Measurements from ENCODE around the gene XBP1.
"Not testable (repeated sequence)": the region's sequence is repeated elsewhere in the genome, so short reads cannot be mapped to it uniquely, and the experiment has no call there.

XBP1 gene

DNA sequence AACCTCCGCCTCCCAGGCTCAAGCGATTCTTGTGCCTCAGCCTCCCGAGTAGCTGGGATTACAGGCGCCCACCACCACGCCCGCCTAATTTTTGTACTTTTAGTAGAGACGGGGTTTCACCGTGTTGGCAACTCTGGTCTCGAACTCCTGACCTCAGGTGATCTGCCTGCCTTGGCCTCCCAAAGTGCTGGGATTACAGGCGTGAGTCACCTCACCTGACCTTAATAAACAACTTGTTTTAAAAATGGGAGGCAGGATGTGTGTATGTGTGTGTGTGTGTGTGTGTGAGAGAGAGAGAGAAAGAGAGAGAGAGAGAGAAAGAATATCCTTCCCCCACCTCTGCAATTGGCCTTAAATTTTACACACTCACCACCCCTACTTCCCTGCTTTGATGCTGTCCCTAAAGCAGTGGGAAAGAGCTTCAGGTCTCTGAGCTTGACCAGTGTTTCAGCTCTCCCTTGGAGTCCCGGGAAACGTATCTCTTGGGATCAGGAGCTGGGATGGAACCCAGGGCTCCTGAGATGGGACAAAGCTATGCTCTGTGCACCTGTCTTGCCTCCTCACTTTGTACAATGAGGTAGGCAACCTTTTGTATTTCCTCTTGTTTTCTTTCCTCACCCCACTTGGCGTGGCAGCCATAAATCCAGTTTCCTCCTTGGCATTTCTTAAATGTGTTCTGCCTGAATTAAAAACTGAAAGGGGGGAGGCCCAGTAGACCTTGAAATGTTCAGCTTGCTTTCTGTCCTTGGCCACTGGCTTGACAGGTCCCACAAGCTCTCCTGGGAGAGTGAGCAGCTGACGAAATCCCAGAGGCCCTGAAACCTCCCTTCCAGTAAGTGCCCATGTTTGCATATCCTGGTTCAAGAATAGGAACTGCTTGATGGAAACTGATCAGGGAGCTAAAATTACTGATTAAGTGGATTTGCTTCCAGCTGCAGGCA lies 17.8 kb upstream of the XBP1 start:
- no peak for DNase-seq (ENCODE audit: low read depth)

DNA sequence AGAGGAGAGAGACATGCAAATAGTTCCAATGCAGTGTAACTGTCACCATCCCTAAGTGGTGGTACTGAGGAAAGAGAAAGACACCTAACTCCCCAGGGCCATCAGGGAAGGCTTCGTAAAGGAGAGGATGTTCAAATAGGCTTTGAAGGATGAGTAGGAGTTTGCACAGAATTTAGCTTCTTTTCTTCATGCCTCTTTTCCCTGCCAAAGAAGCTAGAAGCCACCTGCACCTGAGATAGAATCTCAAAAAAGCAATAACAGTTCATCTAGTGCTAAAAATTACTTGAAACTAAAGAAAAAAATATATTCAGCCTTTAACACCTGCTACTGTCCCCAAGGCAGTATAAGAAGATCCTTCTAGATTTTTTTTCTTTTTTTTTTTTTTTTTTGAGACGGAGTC lies 16.7 kb upstream of the XBP1 start:
- no peak for DNase-seq (ENCODE audit: low read depth)

DNA sequence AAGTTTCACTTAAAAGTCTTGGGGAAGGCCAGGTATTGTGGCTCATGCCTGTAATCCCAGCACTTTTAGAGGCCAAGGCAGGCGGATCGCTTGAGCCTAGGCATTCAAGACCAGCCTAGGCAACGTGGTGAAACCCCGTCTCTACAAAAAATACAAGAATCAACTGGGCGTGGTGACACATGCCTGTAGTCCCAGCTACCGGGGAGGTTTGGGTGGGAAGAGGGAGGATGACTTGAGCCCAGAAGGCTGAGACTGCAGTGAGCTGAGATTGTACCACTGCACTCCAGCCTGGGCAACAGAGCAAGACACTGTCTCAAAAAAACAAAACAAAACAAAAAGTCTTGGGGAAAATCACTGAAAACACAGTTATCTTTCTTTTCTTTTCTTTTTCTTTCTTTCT lies 15.4 kb upstream of the XBP1 start:
- no peak for DNase-seq (ENCODE audit: low read depth)

DNA sequence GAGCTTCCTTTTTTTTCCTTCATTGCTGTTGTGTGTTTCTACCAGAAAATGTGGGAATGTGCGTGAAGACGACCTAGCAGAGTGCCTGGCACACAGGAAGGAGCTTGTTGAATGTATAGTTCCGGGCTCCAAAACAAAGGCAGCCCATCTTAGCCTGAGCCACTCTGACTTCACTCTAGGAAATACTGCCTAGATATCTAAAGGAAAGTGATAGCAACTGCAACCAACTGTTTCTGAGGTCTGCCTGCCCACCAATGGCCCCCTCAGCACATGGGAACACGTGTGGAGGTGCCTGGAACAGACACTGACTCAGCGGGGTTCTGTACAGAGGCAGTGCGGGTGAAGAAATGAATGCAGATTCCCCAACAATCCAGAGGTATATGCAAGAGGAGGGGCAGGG lies 14.7 kb upstream of the XBP1 start:
- no peak for DNase-seq (ENCODE audit: low read depth)

DNA sequence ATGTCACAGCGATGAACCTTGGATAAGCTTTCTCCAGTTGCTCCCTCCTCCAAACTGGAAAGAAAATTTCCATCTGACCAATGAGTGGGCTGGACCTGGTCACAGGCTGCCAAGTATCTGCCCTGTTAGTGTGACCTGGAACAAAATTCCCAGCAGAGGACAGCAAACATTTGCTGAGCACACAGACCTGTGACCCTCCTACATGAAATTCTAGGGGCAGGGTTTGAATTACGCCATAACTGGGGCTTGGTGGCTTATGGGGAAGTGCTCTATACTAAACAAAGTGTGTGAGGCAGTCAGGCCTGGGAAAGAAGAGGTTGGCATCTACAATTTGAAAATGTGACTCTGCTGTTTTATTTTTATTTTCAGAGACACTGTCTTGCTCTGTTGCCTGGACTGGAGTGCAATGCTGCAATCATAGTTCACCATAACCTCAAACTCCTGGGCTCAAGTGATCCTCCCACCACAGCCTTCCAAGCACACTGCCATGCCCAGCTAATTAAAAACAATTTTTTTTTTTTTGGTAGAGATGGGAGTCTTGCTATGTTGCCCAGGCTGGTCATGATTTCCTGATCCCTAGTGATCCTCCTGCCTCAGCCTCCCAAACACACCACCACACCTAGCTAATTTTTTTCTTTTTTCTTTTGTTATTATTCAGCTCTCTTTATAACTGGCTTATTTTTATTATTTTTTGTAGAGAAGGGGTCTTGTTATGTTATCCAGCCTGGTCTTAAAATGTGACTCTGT lies 13.6 kb upstream of the XBP1 start:
- no peak for DNase-seq (ENCODE audit: low read depth)

DNA sequence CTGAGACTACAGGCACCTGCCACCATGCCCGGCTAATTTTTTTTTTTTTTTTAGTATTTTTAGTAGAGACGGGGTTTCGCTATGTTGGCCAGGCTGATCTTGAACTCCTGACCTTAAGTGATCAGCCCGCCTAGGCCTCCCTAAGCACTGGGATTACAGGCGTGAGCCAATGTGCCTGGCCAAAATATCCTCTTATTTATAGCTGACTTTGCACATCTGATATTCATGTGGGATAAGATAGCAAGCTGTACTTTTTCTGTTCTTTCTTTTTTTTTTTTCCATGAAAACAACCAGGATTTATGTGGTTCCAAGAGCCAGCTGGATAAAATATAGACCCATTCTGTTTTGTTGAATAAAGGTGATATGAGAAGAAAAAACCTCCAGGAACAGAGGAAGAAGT lies 12.1 kb upstream of the XBP1 start:
- no peak for DNase-seq (ENCODE audit: low read depth)

DNA sequence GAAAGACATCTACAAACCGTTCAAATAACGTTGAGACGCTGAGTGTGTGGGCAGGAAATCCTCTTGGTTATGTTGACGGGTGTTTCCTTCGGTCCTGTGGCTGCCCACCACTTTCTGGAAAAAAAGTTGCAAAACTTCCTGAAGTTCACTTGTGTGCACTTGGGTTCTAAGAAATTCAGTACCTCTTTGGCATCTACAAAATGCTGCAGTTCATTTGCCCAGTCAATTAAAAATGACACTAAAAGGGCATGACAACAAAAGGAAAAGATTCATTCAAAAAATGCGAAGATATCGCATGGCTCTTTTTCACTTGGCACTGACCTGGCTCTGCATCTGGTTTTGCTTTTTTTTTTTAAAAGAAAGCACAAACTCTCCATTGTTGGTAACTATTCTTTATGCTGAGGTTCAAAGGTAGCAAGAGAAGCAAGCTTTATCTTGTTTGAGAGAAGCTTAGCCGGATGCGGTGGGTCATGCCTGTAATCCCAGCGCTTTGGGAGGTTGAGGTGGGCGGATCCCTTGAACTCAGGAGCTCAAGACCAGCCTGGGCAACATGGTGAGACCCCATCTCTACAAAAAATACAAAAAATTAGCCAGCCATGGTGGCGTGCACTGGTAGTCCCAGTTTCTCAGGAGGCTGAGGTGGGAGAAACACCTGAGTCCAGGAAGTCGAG lies 10.6 kb upstream of the XBP1 start:
- DNase-seq (ENCODE audit: low read depth) = no peak

DNA sequence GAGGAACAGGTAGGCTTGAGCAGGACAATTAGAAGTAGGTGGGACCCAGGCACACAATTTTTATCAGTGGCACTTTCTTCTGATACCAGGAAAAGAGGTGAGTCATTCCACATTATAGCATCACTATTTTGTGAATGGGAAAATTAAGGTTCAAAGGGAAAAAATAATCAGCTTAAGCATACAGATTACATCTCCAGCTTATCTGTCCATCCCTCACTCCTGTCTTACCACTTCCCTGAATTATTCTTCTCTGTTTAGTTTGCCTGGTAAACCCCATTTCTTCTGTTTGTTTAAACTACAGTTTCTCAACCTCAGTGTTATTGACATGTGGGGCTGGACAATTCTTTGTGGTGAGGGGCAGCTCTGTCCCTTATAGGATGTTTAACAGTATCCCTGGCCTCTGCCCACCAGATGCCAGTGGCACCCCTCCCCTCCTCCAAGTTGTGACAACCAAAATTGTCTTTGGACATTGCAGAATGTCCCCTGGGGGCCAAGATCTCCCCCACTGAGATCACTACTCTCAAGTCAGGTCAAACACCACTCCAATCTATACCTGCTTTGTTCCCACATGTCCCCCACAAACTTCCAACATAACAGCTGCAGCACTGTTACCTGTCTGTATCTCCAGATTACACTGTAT lies 8.5 kb upstream of the XBP1 start:
- no peak for DNase-seq (ENCODE audit: low read depth)

DNA sequence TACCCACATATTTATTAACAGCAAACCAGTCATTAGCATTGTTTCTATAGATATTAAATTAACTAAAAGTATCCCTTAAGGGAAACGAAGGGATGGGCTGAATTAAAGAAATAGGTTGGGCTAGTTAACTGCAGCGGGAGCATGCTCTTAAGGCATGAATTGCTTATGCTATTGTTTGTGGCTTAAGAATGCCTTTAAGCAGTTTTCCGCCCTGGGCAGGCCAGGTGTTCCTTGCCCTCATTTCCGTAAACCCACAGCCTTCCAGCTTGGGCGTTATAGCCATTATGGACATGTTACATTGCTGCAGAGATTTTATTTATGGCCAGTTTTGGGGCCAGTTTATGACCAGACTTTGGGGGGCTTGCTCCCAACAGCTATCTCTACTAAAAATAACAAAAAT lies 5.1 kb upstream of the XBP1 start:
- not testable (repeated sequence) for DNase-seq (ENCODE audit: low read depth)

DNA sequence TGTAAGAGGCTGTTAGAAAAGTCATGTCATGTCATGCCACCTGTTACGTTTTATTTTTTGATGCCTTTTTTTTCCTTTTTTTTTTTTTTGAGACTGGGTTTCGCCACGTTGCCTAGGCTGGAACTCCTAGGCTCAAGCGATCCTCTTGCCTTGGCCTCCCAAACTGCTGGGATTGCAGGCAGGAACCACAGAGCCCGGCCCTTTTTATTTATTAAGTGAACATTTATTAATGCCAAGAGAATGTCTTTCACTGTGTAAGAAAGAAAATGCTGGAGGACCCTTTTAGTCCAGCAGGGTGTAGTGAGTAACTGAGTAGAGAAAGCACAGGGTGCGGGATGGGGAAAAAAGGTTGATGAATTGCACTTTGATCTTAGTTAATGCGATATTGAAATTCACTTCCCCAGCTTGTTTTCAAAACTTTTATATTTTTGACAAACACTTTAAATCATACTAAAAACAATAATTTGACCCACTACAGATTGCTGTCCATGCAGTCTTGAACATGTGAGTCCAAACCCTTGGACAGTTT lies 2.3 kb upstream of the XBP1 start:
- DNase-seq (ENCODE audit: low read depth) = no peak

DNA sequence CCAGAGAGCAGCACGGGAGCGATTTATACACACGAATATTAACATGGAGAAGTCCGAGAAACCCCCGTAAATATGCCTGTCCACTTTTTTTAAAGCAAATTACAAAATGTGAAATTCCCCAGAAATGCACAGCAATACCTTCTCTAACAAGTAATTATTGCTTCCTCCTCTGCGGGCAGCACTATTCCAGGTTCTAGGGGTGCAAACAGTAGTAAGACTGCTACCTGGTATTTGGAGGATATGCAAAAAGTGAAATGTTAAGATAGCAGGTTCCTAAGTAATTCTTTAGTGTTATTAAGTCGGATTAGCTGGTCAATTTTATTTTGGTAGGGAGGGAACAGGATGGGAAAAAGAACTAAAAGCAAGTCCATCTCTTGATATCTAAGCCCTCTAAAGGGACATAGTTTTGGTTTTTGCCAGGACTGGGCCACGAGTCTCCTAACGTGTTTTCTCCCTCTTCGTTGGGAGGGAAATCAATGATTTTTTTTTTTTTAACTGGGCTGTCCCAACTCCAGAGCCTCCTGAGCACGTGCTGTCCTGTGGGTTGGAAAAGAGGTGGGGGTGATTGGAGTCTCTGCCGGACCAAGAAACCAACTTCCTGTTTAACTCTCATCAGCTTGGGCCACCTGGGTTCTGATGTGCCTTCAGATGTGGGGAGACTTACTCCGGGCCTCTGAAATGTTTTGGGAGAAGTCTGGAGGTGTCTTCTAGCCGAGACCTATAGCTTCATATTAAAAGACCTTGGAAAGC lies 1.7 kb upstream of the XBP1 start:
- no peak for DNase-seq (ENCODE audit: low read depth)

DNA sequence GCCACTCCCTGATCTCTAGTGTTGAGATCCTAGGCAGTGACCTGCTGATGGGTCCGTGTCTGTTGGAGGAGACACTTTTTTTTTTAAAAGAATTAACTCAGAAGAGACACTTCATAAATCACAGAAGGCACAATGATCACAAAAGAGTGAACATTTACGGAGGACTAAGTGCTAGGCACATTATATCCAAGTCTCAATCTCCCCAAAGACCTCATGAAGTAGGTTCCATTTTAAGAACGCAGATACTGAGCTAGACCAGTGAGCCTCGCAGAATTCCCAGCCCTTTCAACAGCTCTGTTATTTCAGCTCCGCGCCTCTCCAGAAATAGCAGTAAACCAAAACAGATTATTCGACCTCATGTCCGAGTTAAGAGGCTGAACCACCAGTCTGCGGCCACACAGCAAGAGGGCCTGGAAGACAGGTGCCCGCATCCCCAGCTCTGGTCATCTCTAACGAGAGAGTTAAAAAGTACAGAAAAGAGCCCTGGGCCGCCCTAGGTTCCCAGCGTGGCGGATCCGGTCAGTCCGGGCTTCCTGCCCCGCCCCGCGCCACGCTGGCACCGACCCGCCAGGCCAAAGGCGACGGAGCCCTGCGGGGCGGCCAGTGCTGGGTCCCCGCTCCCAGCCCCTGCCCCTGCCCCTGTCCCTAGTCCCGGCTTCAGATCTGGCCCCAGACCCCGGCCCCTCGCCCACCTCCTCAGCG lies 612 bp downstream of the XBP1 start:
- DNase-seq (ENCODE audit: low read depth) = peak; percentile 14

DNA sequence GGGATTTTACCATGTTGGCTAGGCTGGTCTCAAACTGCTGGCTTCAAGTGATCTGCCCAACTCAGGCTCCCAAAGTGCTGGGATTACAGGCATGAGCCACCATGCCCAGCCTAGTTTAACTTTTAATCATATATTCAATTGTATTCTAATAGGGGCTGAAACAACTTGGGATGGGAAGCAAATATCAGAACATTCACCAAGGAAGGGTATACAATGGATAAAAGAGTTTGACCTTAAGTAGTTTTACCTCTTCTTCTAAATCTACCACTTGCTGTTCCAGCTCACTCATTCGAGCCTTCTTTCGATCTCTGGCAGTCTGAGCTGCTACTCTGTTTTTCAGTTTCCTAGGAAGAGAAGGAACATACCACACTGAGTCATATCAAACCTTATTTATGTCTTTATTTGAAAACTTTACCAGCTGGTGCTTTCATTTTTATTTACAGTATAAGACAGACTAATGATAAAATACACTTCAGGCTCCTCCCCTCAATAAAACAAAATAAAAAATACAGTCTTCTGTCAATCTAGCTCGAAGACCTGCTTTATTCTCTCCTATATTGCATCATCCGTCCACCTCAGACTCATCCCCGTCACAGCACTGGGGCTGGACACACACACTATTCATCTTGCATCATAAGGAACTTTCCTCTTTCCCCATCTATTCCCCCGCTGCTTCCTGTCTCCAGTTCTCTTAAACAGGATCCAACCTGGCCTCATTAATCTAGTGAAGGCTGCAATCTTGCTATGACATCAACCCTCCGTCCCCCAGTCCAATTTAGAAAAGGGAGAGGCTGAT lies 1.4 kb downstream of the XBP1 start:
- DNase-seq (ENCODE audit: low read depth) = peak; percentile 97

DNA sequence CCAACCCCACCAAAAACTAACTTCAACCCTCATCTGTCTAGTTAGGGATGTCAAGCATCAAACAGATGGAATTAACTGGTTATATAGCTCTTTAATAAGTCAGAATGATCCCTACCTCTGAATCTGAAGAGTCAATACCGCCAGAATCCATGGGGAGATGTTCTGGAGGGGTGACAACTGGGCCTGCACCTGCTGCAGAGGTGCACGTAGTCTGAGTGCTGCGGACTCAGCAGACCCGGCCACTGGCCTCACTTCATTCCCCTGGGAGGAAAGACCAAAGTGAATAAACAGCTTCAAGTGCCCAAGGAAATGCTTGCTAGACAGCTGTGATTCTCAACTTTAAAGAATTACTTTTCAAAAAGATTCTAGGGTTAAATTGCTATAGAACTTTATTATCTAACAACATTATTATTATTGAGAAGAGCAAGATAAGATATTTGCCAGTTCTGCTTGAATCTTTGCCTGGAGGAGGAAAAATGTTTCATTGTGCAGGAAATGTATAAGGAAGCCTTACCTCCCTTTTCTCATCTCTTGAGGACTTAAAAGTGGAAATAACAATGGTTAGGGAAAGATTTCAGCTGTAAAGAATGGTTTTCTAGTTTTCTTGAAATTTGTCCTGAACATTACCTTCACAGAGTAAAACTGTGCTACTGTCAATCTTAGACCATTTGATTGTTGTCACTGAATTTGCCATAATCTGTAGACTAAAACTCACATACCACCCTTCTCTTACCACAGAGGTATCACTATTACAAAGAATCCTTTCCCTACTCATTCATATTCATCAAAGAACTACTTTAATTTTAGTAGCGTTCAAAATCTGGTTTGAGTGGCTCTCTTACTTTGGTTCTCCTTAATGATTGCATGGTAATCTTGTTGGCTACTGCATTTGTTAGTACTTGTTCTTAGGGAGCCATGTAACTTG lies 4.2 kb downstream of the XBP1 start:
- no peak for DNase-seq (ENCODE audit: low read depth)

DNA sequence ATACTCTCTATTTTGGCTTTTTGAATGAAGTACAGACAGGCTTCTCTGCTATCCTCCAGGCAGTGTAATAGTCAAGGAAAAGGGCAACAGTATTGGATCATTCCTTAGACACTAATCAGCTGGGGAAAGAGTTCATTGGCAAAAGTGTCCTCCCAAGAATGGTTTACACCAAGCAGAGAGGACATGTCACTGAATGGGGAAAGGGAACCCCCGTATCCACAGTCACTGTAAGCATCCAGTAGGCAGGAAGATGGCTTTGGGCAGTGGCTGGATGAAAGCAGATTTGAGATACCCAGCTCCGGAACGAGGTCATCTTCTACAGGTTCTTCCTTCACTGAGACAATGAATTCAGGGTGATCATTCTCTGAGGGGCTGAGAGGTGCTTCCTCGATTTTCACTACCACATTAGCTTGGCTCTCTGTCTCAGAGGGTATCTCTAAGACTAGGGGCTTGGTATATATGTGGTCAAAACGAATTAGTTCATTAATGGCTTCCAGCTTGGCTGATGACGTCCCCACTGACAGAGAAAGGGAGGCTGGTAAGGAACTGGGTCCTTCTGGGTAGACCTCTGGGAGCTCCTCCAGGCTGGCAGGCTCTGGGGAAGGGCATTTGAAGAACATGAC lies 5.2 kb downstream of the XBP1 start:
- DNase-seq (ENCODE audit: low read depth) = no peak

DNA sequence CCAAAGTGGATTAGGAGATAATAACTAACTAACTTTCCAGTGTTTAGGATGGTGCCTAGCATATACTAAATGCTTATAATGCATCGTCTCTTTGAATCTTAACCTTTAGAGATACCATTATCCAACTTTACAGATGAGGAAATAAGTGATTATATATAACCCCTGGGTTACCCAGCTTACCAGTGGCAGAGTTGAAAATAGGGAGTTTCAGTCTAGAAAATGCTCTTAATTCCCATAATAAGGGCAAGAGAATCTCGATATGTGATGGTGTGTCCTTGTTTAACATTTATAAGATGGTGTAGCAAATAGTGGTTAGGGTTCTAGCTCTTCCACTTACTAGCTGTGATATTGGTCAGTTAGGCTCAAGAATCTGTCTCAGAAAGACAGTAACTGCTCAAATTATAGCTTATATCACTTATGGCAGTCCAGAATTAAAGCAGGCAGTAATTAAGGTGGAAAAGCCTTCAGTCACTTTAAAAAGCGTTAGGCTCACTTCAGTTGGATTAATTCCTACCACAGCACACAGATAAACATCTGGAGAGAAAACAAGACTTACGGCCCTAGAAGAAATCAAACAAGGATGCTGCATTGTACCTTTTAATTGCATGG lies 6.3 kb downstream of the XBP1 start:
- no peak for DNase-seq (ENCODE audit: low read depth)

DNA sequence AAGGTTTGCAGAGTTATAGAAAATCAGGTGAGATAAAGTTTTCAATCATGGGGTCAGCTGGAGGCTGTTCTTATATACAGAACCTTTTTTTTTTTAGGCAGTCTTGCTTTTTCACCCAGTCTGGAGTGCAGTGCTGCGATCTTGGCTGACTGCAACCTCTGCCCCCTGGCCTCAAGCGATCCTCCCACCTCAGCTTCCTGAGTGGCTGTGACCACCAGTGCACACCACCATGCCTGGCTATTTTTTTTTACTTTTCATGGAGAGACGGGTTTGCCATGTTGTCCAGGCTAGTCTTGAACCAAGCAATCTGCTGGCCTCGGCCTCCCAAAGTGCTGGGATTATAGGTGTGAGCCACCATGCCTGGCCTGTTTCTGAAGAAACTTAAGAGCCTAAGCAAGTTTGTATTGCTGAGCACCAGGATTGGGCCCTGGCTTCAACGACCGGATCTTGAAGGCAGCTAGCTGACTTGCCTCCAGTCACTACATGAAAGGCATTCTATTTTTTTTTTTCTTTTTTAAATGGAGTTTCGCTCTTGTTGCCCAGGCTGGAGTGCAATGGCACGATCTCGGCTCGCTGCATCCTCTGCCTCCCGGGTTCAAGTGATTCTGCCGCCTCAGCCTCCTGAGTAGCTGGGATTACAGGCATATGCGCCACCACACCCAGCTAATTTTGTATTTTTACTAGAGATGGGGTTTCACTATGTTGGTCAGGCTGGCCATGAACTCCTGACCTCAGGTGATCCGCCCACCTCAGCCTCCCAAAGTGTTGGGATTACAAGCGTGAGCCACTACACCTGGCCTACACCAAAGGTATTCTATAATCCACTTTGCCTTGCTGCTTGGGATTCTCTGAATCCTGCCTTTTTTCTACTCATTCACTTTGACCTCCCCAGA lies 7.6 kb downstream of the XBP1 start:
- DNase-seq (ENCODE audit: low read depth) = no peak
